ENCODE data around the gene FATE1.
"Not testable (repeated sequence)": the region's sequence is repeated elsewhere in the genome, so short reads cannot be mapped to it uniquely, and the experiment has no call there.

The FATE1 gene

DNA sequence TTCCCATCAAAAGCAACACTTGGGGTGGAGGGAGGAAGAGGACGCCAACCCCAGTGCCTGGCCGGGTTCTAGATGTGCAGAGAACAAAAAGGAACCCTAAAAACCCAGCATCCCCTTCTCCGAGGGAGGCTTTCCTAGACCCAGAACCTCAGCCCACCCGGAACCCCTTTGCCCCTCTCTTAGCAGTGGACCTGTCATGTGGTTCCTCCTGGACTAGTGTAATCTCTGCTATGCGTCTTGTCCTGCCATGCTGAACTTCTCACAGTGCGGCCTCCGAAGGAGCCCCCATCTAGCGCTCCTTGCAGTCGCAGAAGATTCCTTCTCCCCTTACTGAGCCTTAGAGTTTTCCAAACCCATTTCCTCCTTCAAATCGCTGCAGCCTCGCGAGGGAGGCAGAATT is 21.7 kb upstream of the FATE1 start:
- Histone ChIP-seq H3K4me3 (IDR thresholded peaks at IDR 0.05; ENCODE audit: insufficient read depth, low read depth, low read length) (no peak overlapping the region), H3K27me3 (ENCODE audit: insufficient read depth, low read depth) (no peaks in the 10 kb centered on the region), H3K79me2 (ENCODE audit: insufficient read depth, low read depth) (no peaks in the 10 kb centered on the region), H3K27ac (no peak overlapping the region), H3K36me3 (ENCODE audit: insufficient read depth) (no peaks in the 10 kb centered on the region), H4K20me1 (ENCODE audit: insufficient read depth) (no peaks in the 10 kb centered on the region), H3K4me2 (no peak overlapping the region), H2AFZ (ENCODE audit: low read depth) (no peak overlapping the region), H3K4me1 (ENCODE audit: low read depth, poor library complexity, severe bottlenecking) (no peaks in the 10 kb centered on the region), H3K9ac (no peak overlapping the region)
- TF ChIP-seq, protein P1, sequence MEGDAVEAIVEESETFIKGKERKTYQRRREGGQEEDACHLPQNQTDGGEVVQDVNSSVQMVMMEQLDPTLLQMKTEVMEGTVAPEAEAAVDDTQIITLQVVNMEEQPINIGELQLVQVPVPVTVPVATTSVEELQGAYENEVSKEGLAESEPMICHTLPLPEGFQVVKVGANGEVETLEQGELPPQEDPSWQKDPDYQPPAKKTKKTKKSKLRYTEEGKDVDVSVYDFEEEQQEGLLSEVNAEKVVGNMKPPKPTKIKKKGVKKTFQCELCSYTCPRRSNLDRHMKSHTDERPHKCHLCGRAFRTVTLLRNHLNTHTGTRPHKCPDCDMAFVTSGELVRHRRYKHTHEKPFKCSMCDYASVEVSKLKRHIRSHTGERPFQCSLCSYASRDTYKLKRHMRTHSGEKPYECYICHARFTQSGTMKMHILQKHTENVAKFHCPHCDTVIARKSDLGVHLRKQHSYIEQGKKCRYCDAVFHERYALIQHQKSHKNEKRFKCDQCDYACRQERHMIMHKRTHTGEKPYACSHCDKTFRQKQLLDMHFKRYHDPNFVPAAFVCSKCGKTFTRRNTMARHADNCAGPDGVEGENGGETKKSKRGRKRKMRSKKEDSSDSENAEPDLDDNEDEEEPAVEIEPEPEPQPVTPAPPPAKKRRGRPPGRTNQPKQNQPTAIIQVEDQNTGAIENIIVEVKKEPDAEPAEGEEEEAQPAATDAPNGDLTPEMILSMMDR (conservative IDR thresholded peaks at IDR 0.05; ENCODE audit: low read depth, low read length): no peak

DNA sequence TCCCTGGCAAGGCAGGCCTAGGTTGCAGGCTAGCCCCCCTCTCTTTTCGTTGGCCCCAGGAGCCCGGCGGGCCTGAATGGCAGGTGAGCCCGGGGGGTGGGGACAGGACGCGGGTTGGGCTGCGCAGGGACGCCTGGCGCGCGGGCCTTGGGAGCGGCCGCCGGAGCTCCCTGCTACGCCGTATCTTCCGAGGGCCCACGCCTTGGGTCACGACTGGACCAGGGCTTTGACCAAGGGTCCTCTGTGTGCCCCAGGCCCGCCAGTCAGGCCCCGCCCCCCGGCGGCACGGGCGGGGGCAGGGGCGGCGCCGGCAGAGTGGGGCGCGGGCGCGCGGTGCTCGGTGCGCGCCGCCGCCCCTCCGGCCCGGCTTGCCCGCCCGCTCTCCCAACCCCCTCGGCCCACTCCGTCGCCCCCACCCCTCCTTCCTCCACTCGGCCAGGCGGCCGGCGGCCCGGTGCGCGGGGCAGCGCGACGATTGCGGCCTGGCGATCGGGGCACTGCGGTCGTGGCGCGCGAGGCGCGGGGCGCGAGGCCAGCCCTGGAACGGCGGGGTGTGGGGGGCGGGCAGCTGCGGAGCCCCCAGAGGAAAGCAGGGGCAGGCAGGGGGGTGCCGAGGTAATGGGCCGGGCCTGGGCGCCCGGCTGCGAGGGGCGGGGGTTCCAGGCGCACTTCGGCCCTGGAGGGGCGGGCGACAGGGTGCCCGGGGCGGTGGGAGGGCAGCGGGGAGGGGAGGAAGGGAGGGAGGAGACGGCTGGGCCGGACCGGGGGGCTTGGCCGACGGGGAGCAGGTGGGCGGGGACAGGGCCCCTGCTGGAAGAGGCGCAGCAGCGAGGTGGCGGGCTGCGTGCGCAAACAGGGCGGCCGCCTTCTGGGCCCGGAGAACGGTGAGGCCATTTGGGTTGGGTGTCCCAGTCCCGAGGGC is 20.9 kb upstream of the FATE1 start, which contains the start of gene PRRG3:
TSS of gene PRRG3 (plus strand) at position 798 of the 922 bp plus-strand sequence. CDS start 3,357 bp downstream, outside the sequence.
- Histone ChIP-seq H3K79me2 (ENCODE audit: insufficient read depth, low read depth) (no peaks in the 10 kb centered on the region), H3K4me2 (no peak within 1 kb of the TSS), H2AFZ (ENCODE audit: low read depth) (no peak within 1 kb of the TSS), H3K4me1 (ENCODE audit: low read depth, poor library complexity, severe bottlenecking) (no peaks in the 10 kb centered on the region), H3K27ac (no peak within 1 kb of the TSS), H4K20me1 (ENCODE audit: insufficient read depth) (no peaks in the 10 kb centered on the region), H3K36me3 (ENCODE audit: insufficient read depth) (no peaks in the 10 kb centered on the region), H3K27me3 (ENCODE audit: insufficient read depth, low read depth) (no peaks in the 10 kb centered on the region), H3K4me3 (IDR thresholded peaks at IDR 0.05; ENCODE audit: insufficient read depth, low read depth, low read length) (no peak within 1 kb of the TSS), H3K9ac (no peak within 1 kb of the TSS)
- TF ChIP-seq, protein P1 (conservative IDR thresholded peaks at IDR 0.05; ENCODE audit: low read depth, low read length): no peak

DNA sequence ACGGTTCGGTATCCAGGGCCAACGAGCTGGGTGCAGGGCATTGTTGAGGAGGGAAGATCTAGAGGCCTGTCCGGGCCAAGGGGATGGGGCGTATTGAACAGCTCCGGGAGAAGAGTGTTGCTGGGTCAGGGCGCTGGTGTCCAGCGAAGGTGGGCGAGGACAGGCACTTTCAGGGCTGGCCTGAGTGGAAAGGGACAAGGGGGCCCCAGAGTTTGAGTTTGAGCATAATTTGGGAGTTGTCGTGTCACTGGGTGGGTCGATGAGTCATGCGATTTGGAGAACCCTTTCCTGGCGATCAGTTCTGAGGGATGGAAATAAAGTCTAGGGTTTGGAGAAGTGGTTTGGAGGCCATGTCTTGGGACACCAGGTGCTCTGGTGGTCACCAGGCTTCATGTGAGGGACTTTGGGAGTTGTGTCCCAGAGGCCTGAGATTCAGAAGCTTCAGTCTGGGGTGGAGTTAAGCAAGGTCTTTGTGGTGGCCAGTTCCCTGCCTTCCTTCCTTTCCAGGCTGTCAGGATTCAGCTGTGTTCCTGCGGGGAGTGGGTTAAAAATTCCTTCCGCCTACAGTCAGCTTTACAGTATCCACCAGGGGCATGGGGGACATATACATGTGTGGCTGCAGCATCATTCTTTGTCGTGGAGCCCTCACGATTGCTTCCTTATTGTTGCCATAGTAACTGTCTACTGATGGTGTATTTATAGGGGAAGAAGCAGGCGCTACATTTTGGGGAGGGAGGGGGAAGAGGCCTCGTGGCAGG is 20.1 kb upstream of the FATE1 start:
- Histone ChIP-seq H3K79me2 (ENCODE audit: insufficient read depth, low read depth) (no peaks in the 10 kb centered on the region), H3K36me3 (ENCODE audit: insufficient read depth) (no peaks in the 10 kb centered on the region), H3K4me3 (IDR thresholded peaks at IDR 0.05; ENCODE audit: insufficient read depth, low read depth, low read length) (no peak overlapping the region), H2AFZ (ENCODE audit: low read depth) (no peak overlapping the region), H3K27ac (no peak overlapping the region), H3K9ac (no peak overlapping the region), H3K4me2 (no peak overlapping the region), H3K27me3 (ENCODE audit: insufficient read depth, low read depth) (no peaks in the 10 kb centered on the region), H3K4me1 (ENCODE audit: low read depth, poor library complexity, severe bottlenecking) (no peaks in the 10 kb centered on the region), H4K20me1 (ENCODE audit: insufficient read depth) (no peaks in the 10 kb centered on the region)
- TF ChIP-seq, protein P1 (conservative IDR thresholded peaks at IDR 0.05; ENCODE audit: low read depth, low read length): no peak

DNA sequence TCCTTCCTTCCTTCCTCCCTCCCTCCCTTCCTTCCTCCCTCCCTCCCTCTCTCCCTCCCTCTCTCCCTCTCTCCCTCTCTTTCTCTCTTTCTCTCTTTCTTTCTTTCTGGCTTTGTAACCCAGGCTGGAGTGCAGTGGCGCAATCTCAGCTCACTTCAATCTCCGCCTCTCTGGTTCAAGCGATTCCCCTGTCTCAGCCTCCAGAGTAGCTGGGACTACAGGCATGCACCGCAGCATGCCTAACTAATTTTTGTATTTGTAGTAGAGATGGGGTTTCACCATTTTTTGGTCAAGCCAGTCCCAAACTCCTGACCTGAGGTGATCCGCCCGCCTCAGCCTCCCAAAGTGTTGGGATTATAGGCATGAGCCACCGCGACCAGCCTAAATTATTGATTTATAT is 18.8 kb upstream of the FATE1 start:
- H3K4me1 ChIP-seq (ENCODE audit: low read depth, poor library complexity, severe bottlenecking); H4K20me1 ChIP-seq (ENCODE audit: insufficient read depth); H3K36me3 ChIP-seq (ENCODE audit: insufficient read depth); H3K4me3 ChIP-seq (IDR thresholded peaks at IDR 0.05; ENCODE audit: insufficient read depth, low read depth, low read length); H3K27me3 ChIP-seq (ENCODE audit: insufficient read depth, low read depth); H3K79me2 ChIP-seq (ENCODE audit: insufficient read depth, low read depth); H3K9ac ChIP-seq; H3K27ac ChIP-seq; H3K4me2 ChIP-seq; H2AFZ ChIP-seq (ENCODE audit: low read depth): not testable (repeated sequence)

All from KMS-11 (cell line).